ENCODE data around the gene ARHGDIG. TPM values are rescaled to one million over a fixed set of nuclear protein-coding genes. Genes with fewer than 3 reads are reported as not detected.

Gene ARHGDIG
- total and polyA plus RNA-seq, 2 of the 4 experiments (the other 2 are of a cell fraction) = 0.24 to 0.36 TPM

DNA sequence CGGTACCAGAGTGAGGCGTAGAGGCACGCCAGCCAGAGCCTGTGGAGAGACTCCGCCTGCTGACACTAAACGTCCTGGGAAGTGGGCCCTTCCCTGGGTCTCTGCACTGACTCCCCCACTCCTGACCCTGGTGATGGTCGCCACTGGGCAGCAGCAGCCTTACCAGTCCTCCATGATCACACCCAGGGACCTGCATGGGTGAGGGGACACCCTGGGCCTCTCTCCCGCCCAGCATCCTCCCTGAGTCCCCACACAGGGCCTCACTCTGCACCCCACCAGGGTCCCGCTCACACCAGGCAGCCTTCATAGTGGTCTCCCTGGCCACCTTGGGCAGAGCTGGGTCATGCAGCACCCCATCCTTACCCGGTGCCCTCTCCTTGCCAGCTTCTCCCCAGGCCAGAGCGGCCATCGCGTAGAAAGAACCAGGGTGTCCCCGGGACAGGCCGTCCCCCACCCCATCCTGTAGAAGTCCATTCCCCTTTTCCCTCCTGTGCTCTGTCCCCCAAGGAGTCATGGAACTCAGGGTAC is 15.3 kb upstream of the ARHGDIG start:
- Histone ChIP-seq H3K79me1 (ENCODE audit: low read depth in 1 of 2, low read length in 2 of 2) (no peaks in the 10 kb centered on the region), H2BK120ac (ENCODE audit: low read depth, low read length) (no peak overlapping the region), H3K9ac (ENCODE audit: low read depth, low read length) (no peak overlapping the region), H2BK5ac (ENCODE audit: low read depth, low read length, poor library complexity, severe bottlenecking) (no peak overlapping the region), H4K5ac (ENCODE audit: low read depth, low read length) (no peak overlapping the region), H3K36me3 (ENCODE audit: control insufficient read depth, insufficient read depth, low read length) (peaks cover 33% of the 10 kb centered on the region), H3K4ac (ENCODE audit: low read depth, low read length) (no peak overlapping the region), H3K4me1 (ENCODE audit: control insufficient read depth, insufficient read depth, low read length) (no peaks in the 10 kb centered on the region), H3K18ac (ENCODE audit: low read depth, low read length) (no peak overlapping the region), H3K9me3 (ENCODE audit: control insufficient read depth, insufficient read depth, low read length) (no peaks in the 10 kb centered on the region), H4K8ac (ENCODE audit: low read depth in 2 of 2, low read length in 2 of 2) (no peak overlapping the region), H2AFZ (replicated peaks; ENCODE audit: low read length, poor library complexity) (no peak overlapping the region), H3K27ac (ENCODE audit: insufficient read depth, low read length) (no peak overlapping the region), H4K91ac (ENCODE audit: insufficient read depth, low read depth, low read length) (no peak overlapping the region), H3K23ac (ENCODE audit: low read depth, low read length) (no peak overlapping the region), H3K4me3 (ENCODE audit: insufficient read depth, low read depth, low read length) (no peak overlapping the region), H3K14ac (replicated peaks; ENCODE audit: low read depth, low read length) (no peak overlapping the region), H2AK9ac (replicated peaks; ENCODE audit: low read depth, low read length, poor library complexity) (no peak overlapping the region), H2BK15ac (ENCODE audit: low read depth, low read length) (no peak overlapping the region), H2AK5ac (ENCODE audit: low read depth, low read length) (no peak overlapping the region), H2BK20ac (ENCODE audit: low read depth, low read length) (no peak overlapping the region), H3K4me2 (ENCODE audit: low read depth, low read length) (no peak overlapping the region), H3K56ac (ENCODE audit: extremely low read depth, insufficient read depth, low read length) (no peak overlapping the region), H4K20me1 (ENCODE audit: insufficient read depth, low read length) (no peaks in the 10 kb centered on the region), H3K9me1 (ENCODE audit: insufficient read depth, low read length) (peaks cover 3% of the 10 kb centered on the region), H3K27me3 (ENCODE audit: control insufficient read depth, insufficient read depth, low read length) (no peaks in the 10 kb centered on the region)
- BruUV-seq (replicated peaks) = TSS peak; percentile 88
- ChIA-PET CTCF (no interaction called here), POLR2A (ENCODE audit: unreplicated experiment) (no interaction called here)
- no peak for DNase-seq
- intact Hi-C loops (cut with micrococcal nuclease) (no loop called here), in situ Hi-C loops (cut with MboI; ENCODE audit: low sequenced_read_pairs) (no loop called here), dilution Hi-C loops (cut with HindIII; ENCODE audit: low sequenced_read_pairs, unreplicated experiment) (no loop called here)
- 89% methylated on average over 5 of the region's 14 CpGs; no CpG with 5 or more reads in 1 of the 2 experiments for WGBS, 2 experiments (ENCODE audit: extremely low coverage in 2 of 2, insufficient read length in 1 of 2)
- no peak for ATAC-seq (ENCODE audit: low read depth)
- TF ChIP-seq BHLHE40 (IDR thresholded peaks at IDR 0.05; ENCODE audit: low read depth, low read length) (no peak), MAFK (IDR thresholded peaks at IDR 0.05; ENCODE audit: low read depth, low read length) (no peak), RFX5 (IDR thresholded peaks at IDR 0.05; ENCODE audit: low read depth, low read length) (no peak), SMC3 (IDR thresholded peaks at IDR 0.05; ENCODE audit: low read depth, low read length) (no peak), MAZ (IDR thresholded peaks at IDR 0.05; ENCODE audit: borderline replicate concordance, low read depth, low read length) (no peak), POLR2A (IDR thresholded peaks at IDR 0.05; ENCODE audit: low read depth, low read length) (no peak), MXI1 (IDR thresholded peaks at IDR 0.05; ENCODE audit: borderline replicate concordance, low read depth, low read length) (no peak), NFE2L2 (IDR thresholded peaks at IDR 0.05; ENCODE audit: low read depth, low read length) (no peak), RCOR1 (IDR thresholded peaks at IDR 0.05; ENCODE audit: insufficient replicate concordance, low read length) (no peak), FOS (IDR thresholded peaks at IDR 0.05; ENCODE audit: low read depth, low read length) (no peak), RAD21 (IDR thresholded peaks at IDR 0.05; ENCODE audit: low read length) (no peak), CEBPB (IDR thresholded peaks at IDR 0.05; ENCODE audit: low read depth, low read length) (no peak), CHD1 (IDR thresholded peaks at IDR 0.05; ENCODE audit: low read depth, low read length) (no peak)
- TF ChIP-seq, protein P1, sequence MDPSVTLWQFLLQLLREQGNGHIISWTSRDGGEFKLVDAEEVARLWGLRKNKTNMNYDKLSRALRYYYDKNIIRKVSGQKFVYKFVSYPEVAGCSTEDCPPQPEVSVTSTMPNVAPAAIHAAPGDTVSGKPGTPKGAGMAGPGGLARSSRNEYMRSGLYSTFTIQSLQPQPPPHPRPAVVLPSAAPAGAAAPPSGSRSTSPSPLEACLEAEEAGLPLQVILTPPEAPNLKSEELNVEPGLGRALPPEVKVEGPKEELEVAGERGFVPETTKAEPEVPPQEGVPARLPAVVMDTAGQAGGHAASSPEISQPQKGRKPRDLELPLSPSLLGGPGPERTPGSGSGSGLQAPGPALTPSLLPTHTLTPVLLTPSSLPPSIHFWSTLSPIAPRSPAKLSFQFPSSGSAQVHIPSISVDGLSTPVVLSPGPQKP (IDR thresholded peaks at IDR 0.05; ENCODE audit: borderline replicate concordance, low read depth, low read length) = no peak
- TF ChIP-seq, protein P2, sequence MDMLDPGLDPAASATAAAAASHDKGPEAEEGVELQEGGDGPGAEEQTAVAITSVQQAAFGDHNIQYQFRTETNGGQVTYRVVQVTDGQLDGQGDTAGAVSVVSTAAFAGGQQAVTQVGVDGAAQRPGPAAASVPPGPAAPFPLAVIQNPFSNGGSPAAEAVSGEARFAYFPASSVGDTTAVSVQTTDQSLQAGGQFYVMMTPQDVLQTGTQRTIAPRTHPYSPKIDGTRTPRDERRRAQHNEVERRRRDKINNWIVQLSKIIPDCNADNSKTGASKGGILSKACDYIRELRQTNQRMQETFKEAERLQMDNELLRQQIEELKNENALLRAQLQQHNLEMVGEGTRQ (IDR thresholded peaks at IDR 0.05; ENCODE audit: low read depth, low read length) = no peak
- TF ChIP-seq, protein P3, sequence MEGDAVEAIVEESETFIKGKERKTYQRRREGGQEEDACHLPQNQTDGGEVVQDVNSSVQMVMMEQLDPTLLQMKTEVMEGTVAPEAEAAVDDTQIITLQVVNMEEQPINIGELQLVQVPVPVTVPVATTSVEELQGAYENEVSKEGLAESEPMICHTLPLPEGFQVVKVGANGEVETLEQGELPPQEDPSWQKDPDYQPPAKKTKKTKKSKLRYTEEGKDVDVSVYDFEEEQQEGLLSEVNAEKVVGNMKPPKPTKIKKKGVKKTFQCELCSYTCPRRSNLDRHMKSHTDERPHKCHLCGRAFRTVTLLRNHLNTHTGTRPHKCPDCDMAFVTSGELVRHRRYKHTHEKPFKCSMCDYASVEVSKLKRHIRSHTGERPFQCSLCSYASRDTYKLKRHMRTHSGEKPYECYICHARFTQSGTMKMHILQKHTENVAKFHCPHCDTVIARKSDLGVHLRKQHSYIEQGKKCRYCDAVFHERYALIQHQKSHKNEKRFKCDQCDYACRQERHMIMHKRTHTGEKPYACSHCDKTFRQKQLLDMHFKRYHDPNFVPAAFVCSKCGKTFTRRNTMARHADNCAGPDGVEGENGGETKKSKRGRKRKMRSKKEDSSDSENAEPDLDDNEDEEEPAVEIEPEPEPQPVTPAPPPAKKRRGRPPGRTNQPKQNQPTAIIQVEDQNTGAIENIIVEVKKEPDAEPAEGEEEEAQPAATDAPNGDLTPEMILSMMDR (conservative IDR thresholded peaks at IDR 0.05; ENCODE audit: low read depth, low read length) = no peak
